Stimulated activated CD8-positive, alpha-beta memory T cell treated with anti-CD3 and anti-CD28 coated beads, Interleukin-2, amount 100 ng/mL, for 48 hours (primary cell): ENCODE data around the gene FBP2.
"Not testable (repeated sequence)": the region's sequence is repeated elsewhere in the genome, so short reads cannot be mapped to it uniquely, and the experiment has no call there.

Experiments used
- DNase-seq, 2 donors: peaks; one replicate each; pipeline ENCODE4 v3.0.0-alpha.2; 2020; ENCODE audit warnings: low read depth in 2 of 2

Gene FBP2

DNA sequence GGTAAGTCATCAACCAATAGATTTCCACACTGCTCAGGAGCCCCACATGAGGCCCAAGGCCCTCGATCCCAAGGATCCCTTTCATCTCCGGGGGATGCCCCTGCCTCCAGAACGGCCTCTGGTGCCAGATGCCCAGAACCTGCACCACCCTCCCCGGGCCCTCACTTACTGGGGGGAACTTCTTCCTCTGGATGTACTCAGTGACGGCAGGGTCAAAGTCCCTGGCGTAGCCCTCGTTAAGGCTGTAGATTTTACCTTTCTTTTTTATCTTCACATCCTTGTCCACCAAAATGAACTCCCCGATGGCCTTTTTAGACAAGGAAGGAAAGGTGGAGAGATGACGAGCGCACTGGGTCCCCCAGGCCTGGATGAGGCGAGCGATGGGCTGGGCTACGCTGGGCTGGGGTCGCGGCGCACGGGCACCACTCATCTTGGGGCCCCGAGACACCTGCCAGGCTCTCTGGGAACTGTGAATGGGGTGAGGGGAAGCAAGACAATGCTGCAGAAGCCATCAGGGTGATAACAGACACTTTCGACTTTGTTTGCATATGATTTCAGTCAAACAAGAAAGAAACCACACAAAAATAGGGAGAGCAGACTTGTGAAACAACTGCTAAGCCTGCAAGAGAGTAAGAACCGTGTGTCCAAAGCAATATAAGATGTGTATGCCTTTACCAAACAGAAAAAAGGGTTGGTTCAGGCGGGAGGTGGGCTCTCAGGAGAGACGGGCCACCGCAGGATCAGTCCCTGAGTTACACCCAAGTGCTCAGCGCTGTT is 13.2 kb upstream of the FBP2 start:
- no peak for DNase-seq

GRCh38 chr9:94603259-94604160 is 9.9 kb upstream of the FBP2 start:
- peak; percentile 60 to 64 for DNase-seq

- DNase-seq = no peak
Observed at GRCh38 chr9:94602666-94603065, 9.0 kb upstream of the FBP2 start.

DNA sequence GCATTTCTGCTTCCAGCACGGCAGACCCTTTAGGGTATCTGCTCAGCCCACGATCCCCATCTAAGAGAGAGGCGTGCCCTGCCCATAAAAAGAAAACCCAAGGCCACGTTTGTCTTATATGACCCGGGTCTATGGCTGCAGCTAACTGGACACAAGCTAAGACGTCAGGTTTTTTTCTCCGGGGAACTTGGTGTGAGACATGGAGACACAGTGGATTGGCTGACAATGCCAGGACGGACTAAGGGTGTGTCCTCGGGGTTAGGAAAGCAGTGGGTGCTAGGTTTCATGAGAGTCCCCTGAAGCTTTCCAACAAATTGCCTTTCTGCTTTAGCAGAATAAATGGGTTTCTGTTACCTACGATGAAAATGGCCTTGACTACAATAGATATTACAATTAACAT is 7.1 kb upstream of the FBP2 start:
- no peak for DNase-seq

DNA sequence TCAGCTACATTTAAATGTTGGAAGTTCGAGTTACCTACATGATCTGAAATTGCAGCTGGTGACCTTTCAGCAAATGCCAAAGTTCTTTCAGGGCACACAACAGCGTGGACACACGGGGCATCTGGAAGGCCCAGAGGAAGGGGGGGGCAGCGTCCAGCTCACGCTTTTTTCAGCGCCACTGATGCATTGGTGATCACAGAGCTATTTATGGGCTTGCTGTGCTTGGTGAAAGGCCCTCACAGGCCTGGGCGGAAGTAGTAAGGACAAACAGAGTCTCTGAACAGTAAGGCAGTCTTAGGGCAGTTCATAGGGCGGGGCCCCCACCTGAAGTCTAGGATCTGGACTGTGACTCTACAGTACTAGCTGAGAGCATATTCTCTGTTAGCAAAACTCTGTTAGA is 6.6 kb upstream of the FBP2 start:
- no peak for DNase-seq

GRCh38 chr9:94599102-94599501 is 5.5 kb upstream of the FBP2 start:
- no peak for DNase-seq

DNA sequence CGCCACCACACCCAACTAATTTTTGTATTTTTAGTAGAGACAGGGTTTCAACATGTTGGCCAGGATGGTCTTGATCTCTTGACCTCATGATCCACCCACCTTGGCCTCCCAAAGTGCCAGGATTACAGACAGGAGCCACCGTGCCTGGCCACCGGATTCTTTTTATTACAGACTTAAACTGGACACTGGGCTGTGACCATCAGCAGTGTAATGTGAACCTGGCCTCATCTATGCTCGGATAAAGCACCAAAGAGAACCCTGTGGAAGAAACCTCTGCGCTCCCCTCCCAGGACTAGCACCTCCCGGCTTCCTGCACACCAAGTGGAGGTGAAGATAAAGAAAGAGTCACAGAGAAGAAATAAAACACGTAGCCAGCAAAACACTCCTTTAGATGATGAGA is 941 bp downstream of the FBP2 start:
- DNase-seq = not testable (repeated sequence)

DNA sequence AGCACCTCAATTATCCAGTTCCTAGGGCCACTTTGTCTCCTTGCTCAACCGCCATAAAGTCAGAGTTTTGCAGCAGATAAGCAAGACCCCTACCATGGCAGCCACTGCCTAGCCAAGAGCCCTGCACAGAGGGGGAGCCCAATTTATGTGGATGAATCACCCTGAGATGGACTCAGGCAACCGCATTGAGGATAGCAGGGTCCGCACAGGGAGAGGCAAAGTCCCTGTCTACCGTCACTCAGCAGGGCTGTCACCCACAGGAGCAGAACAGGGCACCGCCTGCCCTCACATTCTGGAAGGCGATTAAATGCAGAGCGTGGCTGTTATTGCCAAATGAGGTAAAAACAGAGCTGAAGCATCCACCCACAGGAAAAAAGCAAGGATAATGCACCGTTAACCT is 1.7 kb downstream of the FBP2 start:
- DNase-seq = no peak

DNA sequence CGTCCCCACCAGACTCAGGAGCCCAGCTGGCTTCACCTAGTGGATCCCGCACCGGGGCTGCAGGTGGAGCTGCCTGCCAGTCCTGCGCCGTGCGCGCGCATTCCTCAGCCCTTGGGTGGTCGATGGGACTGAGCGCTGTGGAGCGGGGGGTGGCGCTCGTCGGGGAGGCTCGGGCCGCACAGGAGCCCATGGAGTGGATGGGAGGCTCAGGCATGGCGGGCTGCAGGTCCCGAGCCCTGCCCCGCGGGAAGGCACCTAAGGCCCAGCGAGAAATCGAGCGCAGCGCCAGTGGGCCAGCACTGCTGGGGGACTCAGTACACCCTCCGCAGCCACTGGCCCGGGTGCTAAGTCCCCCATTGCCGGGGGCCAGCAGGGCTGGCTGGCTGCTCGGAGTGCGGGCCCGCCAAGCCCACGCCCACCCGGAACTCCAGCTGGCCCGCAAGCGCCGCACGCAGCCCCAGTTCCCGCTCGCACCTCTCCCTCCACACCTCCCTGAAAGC is 2.5 kb downstream of the FBP2 start:
- not testable (repeated sequence) for DNase-seq

DNA sequence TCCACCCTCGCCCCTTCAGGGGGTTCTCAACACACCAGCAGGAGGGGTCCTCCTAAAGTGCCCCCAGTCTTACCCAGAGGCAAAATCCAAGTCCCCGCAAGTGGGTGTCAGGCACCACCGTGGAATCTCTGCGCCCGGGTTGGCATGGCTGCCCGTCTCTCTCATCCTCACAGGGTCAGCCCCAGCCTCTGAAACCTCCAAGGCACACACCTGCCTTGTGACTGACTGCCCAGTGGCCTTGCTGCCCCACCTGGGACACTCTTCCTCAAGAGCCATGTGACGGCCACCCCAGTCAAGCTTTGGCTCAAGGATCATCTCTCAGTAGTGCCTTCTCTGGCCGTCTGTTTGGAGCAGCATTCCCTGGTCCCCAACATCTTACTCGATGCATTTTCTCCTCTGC is 4.9 kb downstream of the FBP2 start:
- DNase-seq = no peak

DNA sequence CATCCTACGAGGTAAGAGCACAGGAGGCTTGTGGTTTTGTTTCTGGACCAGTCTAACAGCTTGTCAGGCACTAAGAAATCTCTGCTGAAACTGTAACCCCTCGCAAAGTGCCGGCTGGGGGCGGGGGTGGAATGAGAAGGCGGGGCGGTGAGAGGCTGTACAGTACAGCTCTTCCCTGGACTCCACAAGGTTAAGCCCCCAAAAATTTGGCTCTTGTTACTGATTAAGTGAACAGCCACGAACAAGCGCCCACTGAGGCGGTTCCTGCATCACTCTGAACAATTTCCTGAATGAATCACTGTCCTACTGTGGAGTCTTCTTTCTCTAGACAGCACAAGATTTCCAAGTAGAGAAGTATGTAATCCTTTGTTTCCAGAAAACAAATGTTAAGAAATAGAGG is 6.8 kb downstream of the FBP2 start:
- DNase-seq = no peak

- DNase-seq = no peak
Observed at GRCh38 chr9:94586316-94586715, 7.3 kb downstream of the FBP2 start.

DNA sequence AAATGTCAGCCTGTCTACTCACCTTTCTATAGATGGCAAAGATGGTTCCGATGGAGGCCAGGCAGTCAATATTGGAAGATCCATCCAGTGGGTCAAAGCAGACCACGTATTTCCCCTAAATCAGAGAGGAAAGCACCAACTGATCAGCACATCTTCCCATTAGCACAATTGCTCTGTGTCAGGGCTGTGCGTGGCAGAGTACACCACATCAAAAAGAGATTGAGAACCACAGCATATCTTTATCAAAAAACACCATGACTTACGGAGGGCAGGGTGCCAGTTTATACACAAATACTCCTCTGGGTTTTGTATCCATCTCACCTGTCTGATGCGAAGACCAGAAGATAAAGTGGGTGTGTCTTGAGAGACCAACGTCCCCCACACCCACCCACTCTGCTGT is 9.1 kb downstream of the FBP2 start:
- no peak for DNase-seq

GRCh38 chr9:94581728-94582127 is 11.9 kb downstream of the FBP2 start:
- DNase-seq = no peak

DNA sequence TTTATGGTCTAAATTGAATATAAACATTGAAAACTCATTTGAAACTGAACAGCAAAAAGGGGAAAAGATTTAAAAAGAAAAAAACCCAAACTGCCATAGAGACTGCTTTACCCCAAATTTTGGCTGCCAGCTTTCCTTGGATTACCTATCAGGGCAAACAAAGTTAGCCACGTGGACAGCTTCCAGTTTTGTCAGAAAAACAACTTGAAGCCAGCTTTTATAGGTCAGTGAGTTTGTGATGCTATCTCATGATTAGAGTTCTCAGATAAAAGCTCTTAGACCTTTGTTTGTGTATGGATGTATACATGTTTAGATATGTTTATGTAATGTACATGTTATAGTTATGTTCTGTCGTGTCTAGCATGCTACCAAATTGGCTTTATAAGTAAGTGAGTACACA is 16.1 kb downstream of the FBP2 start:
- no peak for DNase-seq

- no peak for DNase-seq
Observed at GRCh38 chr9:94577036-94577435, 16.6 kb downstream of the FBP2 start.

DNA sequence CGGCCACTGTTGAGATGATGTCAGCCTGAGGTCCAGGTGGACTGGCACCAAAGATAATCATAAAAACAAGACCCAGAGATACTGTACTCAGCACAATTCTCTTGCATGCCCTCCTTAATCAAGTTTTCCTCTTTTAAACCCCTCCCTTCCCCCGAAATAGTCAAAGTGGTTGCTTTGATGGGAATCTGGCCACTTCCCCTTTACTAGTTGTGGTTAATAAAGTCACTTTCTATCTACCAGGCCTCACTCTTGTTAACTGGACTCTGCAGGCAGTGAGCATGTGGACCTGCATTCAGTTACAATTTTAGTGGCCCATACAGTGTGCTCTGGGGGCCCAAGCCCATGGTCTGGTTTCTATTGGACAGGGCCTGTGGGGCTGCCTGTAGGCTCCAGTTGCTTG is 17.5 kb downstream of the FBP2 start:
- DNase-seq = no peak

GRCh38 chr9:94568972-94569712 is 24.5 kb downstream of the FBP2 start:
- DNase-seq = no peak

DNA sequence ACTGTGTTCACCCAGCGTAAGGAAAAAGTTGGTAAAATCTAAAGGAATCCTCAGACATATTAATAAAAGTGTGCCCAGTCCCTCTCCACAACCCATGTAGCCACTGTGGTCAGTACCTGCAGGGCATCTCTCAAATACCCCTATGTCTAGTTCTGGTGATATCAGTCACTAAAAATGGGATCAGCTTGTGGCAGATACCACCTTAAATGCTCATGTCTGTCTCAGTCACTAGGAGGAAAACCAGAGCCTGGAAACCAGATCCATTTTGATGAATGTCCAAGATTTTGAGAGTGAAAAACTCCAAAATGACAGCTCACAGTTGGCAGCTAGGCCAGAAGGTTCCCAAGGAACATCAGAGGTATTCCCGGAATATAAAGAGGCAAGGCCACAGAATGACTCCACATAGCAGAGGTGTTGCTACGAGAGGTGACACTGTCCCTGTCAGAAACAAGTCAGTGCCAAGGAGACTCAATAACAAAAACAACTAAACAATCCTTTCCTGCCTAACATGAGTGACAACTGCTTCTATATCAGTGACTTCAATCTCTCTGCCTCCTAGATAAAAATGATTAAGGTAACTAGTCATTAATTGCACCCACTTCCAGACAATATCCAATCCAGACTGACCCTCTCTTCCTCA is 25.3 kb downstream of the FBP2 start:
- DNase-seq = no peak

- no peak for DNase-seq
Observed at GRCh38 chr9:94567271-94567670, 26.4 kb downstream of the FBP2 start.

DNA sequence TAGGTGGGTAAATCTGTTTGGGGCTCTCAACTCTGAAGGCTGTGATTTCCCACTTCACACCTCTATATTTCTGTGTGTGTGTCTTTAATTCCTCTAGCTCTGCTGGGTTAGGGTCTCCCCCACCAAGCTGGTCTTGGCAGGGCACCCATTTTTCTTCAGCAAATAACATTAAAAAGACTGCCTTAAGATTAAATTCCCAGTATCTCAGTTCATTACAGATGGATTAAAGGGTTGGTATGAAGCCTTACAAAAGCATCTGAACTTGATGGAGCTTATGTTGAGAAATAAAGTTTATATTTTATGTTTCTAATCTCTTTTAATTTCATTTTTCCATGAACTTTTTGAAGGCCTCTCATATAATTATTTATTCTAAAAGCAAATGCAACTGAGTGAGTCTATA is 27.1 kb downstream of the FBP2 start:
- DNase-seq = no peak

GRCh38 chr9:94564279-94564678 is 29.3 kb downstream of the FBP2 start:
- DNase-seq = not testable (repeated sequence)
